GM12865 (cell line): ENCODE results near the gene RIOK3.
"Not testable (repeated sequence)": the region's sequence is repeated elsewhere in the genome, so short reads cannot be mapped to it uniquely, and the experiment has no call there.

Experiments used
- DNase-seq: peaks from one replicate; pipeline ENCODE4 v3.0.0; 2010; ENCODE audit warnings: low read depth
- H3K4me3 ChIP-seq: 2 replicates; pipeline ENCODE4 v1.5.1; 2011; ENCODE audit warnings: mild to moderate bottlenecking, low read depth, low read length, control low read depth
- TF ChIP-seq, protein P1 (sequence below): IDR thresholded peaks from 2 replicates; pipeline ENCODE4 v1.5.1; 2011; ENCODE audit warnings: low read length, control low read depth, low read depth, inconsistent platforms; ENCODE audit not compliant: insufficient read depth; ENCODE audit errors: missing control alignments

The RIOK3 gene

DNA sequence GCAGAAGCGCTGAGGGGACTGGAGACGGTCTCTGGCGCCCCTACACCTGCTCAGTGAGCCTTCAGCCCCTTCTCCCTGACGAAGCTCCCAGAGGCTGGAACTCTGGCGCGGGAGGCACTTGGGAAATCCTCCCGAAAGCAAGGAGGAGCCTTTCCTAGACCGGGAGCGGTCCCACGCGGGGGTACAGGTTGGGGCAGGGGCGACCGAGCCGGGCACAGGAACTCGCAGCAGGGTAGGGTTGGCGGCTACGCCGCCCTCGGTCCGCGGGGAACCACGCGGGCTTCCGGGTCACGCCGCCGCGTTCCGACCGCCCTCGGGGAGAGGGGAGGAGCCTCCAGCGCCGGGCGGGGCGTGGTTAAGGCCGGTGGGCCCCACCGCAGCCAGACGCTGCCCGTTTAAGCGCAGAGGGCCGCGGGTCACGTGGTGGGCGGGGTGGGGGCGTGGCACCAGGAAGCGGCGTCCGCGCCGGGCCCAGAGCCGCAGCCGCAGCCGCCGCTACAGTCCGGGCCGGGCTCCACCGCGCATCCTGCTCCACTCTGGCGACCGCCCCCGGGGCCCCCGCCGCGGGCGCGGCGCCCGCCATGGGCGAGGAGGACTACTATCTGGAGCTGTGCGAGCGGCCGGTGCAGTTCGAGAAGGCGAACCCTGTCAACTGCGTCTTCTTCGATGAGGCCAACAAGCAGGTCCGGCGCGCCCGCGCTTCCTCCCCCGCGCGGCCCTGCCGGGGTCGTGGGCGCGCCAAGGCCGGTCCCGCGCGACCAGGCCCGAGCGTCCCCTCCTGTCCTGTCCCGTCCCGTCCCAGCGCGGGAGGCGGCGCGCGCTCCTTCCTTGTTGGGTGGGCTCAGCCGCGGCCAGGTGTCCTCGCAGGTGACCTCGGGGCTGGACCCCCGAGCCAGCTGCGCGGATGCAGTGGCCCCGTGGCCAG, 50.2 kb downstream of the RIOK3 start, which contains the start of gene RMC1:
TSS of gene RMC1 (plus strand) at position 474 of the 925 bp plus-strand sequence. CDS start at position 582, 108 bp downstream.
- TF ChIP-seq, protein P1, sequence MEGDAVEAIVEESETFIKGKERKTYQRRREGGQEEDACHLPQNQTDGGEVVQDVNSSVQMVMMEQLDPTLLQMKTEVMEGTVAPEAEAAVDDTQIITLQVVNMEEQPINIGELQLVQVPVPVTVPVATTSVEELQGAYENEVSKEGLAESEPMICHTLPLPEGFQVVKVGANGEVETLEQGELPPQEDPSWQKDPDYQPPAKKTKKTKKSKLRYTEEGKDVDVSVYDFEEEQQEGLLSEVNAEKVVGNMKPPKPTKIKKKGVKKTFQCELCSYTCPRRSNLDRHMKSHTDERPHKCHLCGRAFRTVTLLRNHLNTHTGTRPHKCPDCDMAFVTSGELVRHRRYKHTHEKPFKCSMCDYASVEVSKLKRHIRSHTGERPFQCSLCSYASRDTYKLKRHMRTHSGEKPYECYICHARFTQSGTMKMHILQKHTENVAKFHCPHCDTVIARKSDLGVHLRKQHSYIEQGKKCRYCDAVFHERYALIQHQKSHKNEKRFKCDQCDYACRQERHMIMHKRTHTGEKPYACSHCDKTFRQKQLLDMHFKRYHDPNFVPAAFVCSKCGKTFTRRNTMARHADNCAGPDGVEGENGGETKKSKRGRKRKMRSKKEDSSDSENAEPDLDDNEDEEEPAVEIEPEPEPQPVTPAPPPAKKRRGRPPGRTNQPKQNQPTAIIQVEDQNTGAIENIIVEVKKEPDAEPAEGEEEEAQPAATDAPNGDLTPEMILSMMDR = peak; percentile 17
- H3K4me3 ChIP-seq = peak within 1 kb of the TSS; percentile 94
- peak; percentile 98 for DNase-seq

DNA sequence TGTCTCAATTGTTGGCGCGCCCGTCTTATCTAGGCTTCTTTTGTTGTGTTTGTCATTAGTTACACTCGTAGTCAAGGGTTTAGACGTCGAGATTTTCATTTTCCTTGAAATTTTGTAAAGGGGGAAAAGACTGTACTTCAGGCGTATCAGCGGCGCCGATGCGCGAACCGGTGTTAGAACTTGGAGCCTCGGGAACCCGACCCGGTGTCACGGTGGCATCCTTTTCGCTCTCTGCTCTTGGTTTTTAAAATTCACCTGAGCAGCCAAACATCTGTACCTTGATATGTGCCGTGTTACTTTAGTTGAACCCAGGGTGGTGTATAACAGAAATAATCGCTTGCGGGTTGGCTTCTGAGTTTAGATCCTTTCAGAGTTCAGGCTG, 50.9 kb downstream of the RIOK3 start:
- no peak for DNase-seq
- TF ChIP-seq, protein P1 = no peak
- H3K4me3 ChIP-seq = peak overlapping the region; percentile 89

DNA sequence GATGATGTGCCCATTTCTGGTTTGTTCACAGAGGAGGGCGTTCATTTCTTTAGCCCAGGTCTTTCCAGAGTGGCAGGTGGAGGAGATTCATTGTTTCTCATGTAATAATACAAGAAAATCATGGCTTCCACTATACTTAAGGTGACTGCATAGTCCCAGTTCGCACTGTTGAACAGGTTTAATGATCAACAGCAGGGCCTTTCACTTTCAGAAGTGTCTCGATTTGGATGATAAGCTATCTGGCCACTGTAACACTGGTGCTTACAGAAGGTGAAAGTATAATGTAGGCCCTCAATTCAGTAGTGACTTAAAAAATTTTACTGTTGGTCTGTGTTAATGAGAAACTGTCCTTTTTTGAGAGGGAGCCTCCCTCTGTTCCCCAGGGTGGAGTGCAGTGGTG, 51.6 kb downstream of the RIOK3 start:
- DNase-seq = peak; percentile 82
- H3K4me3 ChIP-seq = peak overlapping the region; percentile 89
- TF ChIP-seq, protein P1 = no peak

DNA sequence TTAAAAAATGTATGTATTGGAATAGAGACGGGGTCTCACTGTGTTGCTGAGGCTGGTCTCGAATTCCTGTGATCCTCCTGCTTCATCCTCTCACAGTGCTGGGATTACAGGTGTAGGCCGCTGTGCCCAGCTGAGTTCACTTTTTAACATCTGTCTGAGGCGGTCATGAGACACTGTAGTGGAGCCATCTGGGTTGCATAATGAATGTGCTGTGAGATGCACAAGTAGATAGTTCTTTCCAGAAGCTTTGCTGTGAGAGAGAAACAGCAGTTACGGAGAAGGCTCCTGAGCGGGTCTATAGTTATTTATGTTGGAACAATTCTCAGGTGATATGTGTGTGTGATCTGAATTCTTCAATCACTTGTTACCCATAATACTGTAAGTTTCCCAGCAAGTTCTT, 53.3 kb downstream of the RIOK3 start:
- H3K4me3 ChIP-seq = no peak overlapping the region
- no peak for DNase-seq
- TF ChIP-seq, protein P1 = no peak

DNA sequence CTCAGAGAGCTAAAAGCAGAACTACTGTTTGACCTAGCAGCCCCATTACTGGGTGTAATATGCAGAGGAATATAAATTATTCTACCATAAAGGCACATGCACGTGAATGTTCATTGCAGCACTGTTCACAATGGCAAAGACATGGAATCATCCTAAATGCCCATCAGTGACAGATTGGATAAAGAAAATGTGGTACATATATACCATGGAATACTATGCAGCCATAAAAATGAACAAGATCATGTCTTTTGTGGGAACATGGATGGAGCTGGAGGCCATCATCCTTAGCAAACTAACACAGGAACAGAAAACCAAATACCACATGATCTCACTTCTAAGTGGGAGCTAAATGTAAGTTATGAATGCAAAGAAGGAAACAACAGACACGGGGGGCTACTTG, 57.8 kb downstream of the RIOK3 start:
- DNase-seq, H3K4me3 ChIP-seq: not testable (repeated sequence)

DNA sequence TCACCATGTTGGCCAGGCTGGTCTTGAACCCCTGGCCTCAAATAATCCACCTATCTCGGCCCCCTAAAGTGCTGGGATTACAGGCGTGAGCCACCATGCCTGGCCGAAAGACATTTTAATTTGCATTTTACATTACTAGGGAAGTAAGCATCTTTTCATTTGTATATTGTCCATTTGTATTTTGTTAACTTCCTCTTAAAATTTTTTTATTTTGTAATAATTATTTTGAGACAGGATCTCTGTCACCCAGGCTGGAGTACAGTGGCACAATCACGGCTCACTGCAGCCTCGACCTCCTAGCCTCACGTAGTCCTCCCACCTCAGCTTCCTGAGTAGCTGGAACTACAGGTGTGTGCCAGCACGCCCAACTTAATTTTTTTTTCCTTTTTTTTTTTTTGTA, 59.1 kb downstream of the RIOK3 start:
- not testable (repeated sequence) for DNase-seq, H3K4me3 ChIP-seq

DNA sequence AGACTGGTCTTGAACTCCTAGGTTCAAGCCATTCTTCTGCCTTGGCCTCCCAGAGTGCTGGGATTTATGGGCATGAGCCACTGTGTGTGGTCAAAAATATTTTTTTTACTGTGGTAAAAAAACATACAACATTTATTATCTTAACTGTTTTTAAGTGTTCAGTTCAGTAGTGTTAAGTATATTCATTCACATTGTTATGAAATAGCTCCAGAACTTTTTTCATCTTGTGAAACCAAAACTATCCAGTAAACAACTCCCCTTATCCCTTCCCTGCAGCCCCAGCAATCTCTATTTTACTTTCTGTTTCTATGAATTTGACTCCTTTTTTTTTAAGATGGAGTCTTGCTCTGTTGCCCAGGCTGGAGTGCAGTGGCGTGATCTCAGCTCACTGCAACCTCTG, 59.6 kb downstream of the RIOK3 start:
- H3K4me3 ChIP-seq = no peak overlapping the region
- no peak for DNase-seq
- TF ChIP-seq, protein P1 = no peak
